CD4-positive, alpha-beta T cell (primary cell): ENCODE measurements around the gene RPL36A. TPM values are rescaled to one million over a fixed set of nuclear protein-coding genes. Genes with fewer than 3 reads are reported as not detected.

Source experiments
- ATAC-seq: fragments of 200-7000 bp; cut with Tn5 transposase; one replicate; pipeline ENCODE4 v1.10.0; 2022; ENCODE audit warnings: mild to moderate bottlenecking; ENCODE audit not compliant: poor library complexity
- CTCF ChIA-PET: fragments of 350-600 bp; sonication (Branson Sonifier 250); formaldehyde crosslinking; loops from one replicate; lab custom pipeline; 2021; ENCODE audit warnings: antibody characterized with exemption, inconsistent platforms; lab: Charles Lee
- POLR2A ChIA-PET: fragments of 350-600 bp; sonication (Branson Sonifier 250); formaldehyde crosslinking; loops from one replicate; lab custom pipeline; 2021; ENCODE audit warnings: antibody characterized with exemption, inconsistent platforms; lab: Charles Lee
- DNase-seq, 14 experiments: peaks; one replicate each; pipeline ENCODE4 v3.0.0-alpha.2; 2013 to 2020; ENCODE audit warnings: mixed read lengths in 2 of 14
- H3K27ac ChIP-seq, 2 donors: one replicate each; pipeline versions ENCODE4 v1.5.1 to v1.7.0; 2013; ENCODE audit warnings: low read length in 2 of 2, low read depth in 1 of 2, mild to moderate bottlenecking in 1 of 2
- H3K27me3 ChIP-seq, 2 experiments: 1 replicate in 1 of 2; 2 replicates in 1 of 2; pipeline versions ENCODE4 v1.6.1 to v1.7.0; 2013; ENCODE audit warnings: low read length in 2 of 2, control low read depth in 1 of 2, mild to moderate bottlenecking in 1 of 2, moderate library complexity in 1 of 2; ENCODE audit not compliant: insufficient read depth in 2 of 2, control insufficient read depth in 1 of 2
- H3K36me3 ChIP-seq: one replicate; pipeline ENCODE4 v1.6.1; 2013; ENCODE audit warnings: low read length, control low read depth; ENCODE audit not compliant: insufficient read depth
- H3K4me1 ChIP-seq: one replicate; pipeline ENCODE4 v1.6.1; 2013; ENCODE audit warnings: low read length, control low read depth; ENCODE audit not compliant: insufficient read depth
- H3K4me3 ChIP-seq: one replicate; pipeline ENCODE4 v1.5.1; 2013; ENCODE audit warnings: mild to moderate bottlenecking, low read length, moderate library complexity
- H3K9me3 ChIP-seq, 2 experiments: 1 replicate in 1 of 2; 2 replicates in 1 of 2; pipeline versions ENCODE4 v1.6.1 to v1.7.0; 2013; ENCODE audit warnings: low read length in 2 of 2, mild to moderate bottlenecking in 2 of 2, control low read depth in 1 of 2, moderate library complexity in 1 of 2; ENCODE audit not compliant: control insufficient read depth in 1 of 2, insufficient read depth in 1 of 2
- H3K27ac Mint-ChIP-seq: one replicate; pipeline ENCODE4 v1.8.0; 2020; ENCODE audit warnings: mixed read lengths
- H3K27me3 Mint-ChIP-seq: one replicate; pipeline ENCODE4 v1.8.0; 2021; ENCODE audit warnings: mixed read lengths
- H3K36me3 Mint-ChIP-seq: one replicate; pipeline ENCODE4 v1.8.0; 2021; ENCODE audit warnings: low read depth, mixed read lengths
- H3K4me1 Mint-ChIP-seq: one replicate; pipeline ENCODE4 v1.8.0; 2021; ENCODE audit warnings: low read depth, mixed read lengths
- H3K4me3 Mint-ChIP-seq: one replicate; pipeline ENCODE4 v1.8.0; 2020; ENCODE audit warnings: mild to moderate bottlenecking, mixed read lengths
- H3K9me3 Mint-ChIP-seq: one replicate; pipeline ENCODE4 v1.8.0; 2020; ENCODE audit warnings: mixed read lengths
- intact Hi-C, 2 experiments: fragments of 100-400 bp; cut with DNase I in 1 of 2; cut with micrococcal nuclease in 1 of 2; formaldehyde crosslinking; loops; one replicate each; pipeline versions ENCODE4 v1.15.1 to v1.9.0; 2023 to 2025; cut with DNase I, micrococcal nuclease
- total RNA-seq, 174 experiments: library from RNA in 2 of 174; stranded (reverse) in 2 of 174; gene quantifications; one replicate each; pipeline ENCODE4 v1.2.3 and lab custom pipeline; 2021 to 2026
- TF ChIP-seq, protein P1 (sequence below): fragments of 200-600 bp; IDR thresholded peaks from one replicate; pipeline ENCODE4 v1.8.0; 2022; ENCODE audit warnings: antibody characterized with exemption, mild to moderate bottlenecking

Gene RPL36A
- total RNA-seq, 2 experiments from 2014 or later, result 417 to 536 TPM

DNA sequence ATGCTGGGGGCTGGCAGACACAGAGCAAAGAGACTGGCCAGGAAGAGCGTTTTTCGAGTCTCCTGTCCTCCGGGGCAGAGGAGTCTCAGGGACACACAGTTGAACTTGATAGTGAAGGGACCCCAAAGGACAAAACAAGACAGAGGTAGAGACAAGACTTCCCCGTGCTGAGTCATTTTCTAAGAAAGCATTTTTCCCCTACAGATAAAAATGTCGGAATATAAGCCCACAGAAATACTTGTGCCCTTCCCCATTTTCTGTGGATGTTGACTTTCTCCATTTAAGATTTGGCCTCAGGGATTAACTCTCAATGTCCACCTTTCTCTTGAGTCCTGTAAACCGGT lies 4.3 kb upstream of the RPL36A start:
- peaks cover 8% of the 10 kb centered on the region for H3K36me3 Mint-ChIP-seq
- DNase-seq (no peak), ATAC-seq (no peak)
- Histone ChIP-seq H3K27me3 (no peaks in the 10 kb centered on the region), H3K4me1 (peaks cover 5% of the 10 kb centered on the region), H3K4me3 (no peak overlapping the region), H3K9me3 (no peaks in the 10 kb centered on the region), H3K36me3 (no peaks in the 10 kb centered on the region), H3K27ac (no peak overlapping the region)
- peaks cover 8% of the 10 kb centered on the region for H3K4me1 Mint-ChIP-seq
- ChIA-PET POLR2A (no interaction called here), CTCF (no interaction called here)
- no peaks in the 10 kb centered on the region for H3K27me3 Mint-ChIP-seq
- TF ChIP-seq, protein P1, sequence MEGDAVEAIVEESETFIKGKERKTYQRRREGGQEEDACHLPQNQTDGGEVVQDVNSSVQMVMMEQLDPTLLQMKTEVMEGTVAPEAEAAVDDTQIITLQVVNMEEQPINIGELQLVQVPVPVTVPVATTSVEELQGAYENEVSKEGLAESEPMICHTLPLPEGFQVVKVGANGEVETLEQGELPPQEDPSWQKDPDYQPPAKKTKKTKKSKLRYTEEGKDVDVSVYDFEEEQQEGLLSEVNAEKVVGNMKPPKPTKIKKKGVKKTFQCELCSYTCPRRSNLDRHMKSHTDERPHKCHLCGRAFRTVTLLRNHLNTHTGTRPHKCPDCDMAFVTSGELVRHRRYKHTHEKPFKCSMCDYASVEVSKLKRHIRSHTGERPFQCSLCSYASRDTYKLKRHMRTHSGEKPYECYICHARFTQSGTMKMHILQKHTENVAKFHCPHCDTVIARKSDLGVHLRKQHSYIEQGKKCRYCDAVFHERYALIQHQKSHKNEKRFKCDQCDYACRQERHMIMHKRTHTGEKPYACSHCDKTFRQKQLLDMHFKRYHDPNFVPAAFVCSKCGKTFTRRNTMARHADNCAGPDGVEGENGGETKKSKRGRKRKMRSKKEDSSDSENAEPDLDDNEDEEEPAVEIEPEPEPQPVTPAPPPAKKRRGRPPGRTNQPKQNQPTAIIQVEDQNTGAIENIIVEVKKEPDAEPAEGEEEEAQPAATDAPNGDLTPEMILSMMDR, result no peak
- intact Hi-C loops, result loop anchor here in 1 of 2 experiments (5.0 kb wide), 1 partner anchor 289 kb away; the partner anchor contains the start of gene CENPI
- no peak overlapping the region for H3K4me3 Mint-ChIP-seq
- no peaks in the 10 kb centered on the region for H3K9me3 Mint-ChIP-seq
- no peak overlapping the region for H3K27ac Mint-ChIP-seq

DNA sequence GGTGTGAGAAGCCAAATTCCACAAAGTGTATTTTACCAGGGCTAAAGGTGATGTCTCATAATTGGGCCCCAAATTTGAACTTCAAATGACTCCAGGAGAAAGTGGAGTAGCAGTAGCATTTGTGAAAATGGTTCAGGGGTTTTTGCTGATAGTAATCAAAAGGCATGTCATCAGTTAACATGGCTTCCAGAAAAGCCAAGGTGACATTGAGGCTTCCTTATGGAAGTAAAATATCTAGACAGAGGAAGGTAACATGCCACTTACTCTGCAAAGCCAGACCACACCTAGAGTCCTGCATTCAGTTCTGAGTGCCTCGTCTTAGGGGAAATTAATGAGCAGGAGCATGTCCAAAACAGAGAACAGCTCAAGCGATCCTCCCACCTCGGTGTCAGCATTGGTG lies 2.2 kb upstream of the RPL36A start:
- Histone ChIP-seq H3K9me3 (no peaks in the 10 kb centered on the region), H3K27ac (no peak overlapping the region), H3K4me1 (peaks cover 13% of the 10 kb centered on the region), H3K36me3 (peaks cover 14% of the 10 kb centered on the region), H3K27me3 (no peaks in the 10 kb centered on the region), H3K4me3 (no peak overlapping the region)
- Mint-ChIP-seq H3K4me1 (peaks cover 25% of the 10 kb centered on the region), H3K36me3 (peaks cover 26% of the 10 kb centered on the region), H3K27me3 (no peaks in the 10 kb centered on the region), H3K27ac (no peak overlapping the region), H3K4me3 (peak overlapping the region; percentile 7), H3K9me3 (no peaks in the 10 kb centered on the region)
- TF ChIP-seq, protein P1, result no peak
- DNase-seq (no peak), ATAC-seq (no peak)
- intact Hi-C loops, result loop anchor here in 1 of 2 experiments (5.0 kb wide), 1 partner anchor 291 kb away; the partner anchor contains the start of gene CENPI
- ChIA-PET POLR2A (no interaction called here), CTCF (no interaction called here)

- intact Hi-C loops, result loop anchor here in 1 of 2 experiments (2.0 to 5.0 kb wide), 4 partner anchors 15 to 575 kb away; partner anchors contain the start of genes GLA, TIMM8A and TRMT2B
- no peaks in the 10 kb centered on the region for H3K9me3 ChIP-seq
- Mint-ChIP-seq H3K9me3 (no peaks in the 10 kb centered on the region), H3K36me3 (peaks cover 37% of the 10 kb centered on the region), H3K27me3 (no peaks in the 10 kb centered on the region), H3K4me3 (peak overlapping the region; percentile 95), H3K4me1 (peaks cover 27% of the 10 kb centered on the region), H3K27ac (peak overlapping the region; percentile 95)
- TF ChIP-seq, protein P1, result no peak
- H3K4me1 ChIP-seq, result peaks cover 15% of the 10 kb centered on the region
- CTCF ChIA-PET, result no interaction called here
- peak overlapping the region; percentile 41 to 82 for H3K27ac ChIP-seq
- POLR2A ChIA-PET, result interaction anchor here (1.5 to 2.0 kb wide), 3 partner anchors 26 to 540 kb away, joined by 12 to 18 read pairs (median 18); partner anchors contain the start of genes TIMM8A and ZMAT1
- DNase-seq, result no peak
- H3K36me3 ChIP-seq, result peaks cover 22% of the 10 kb centered on the region
- no peaks in the 10 kb centered on the region for H3K27me3 ChIP-seq
- ATAC-seq, result no peak
- peak overlapping the region; percentile 71 for H3K4me3 ChIP-seq
Measured at GRCh38 chrX:101391831-101392230, 1.0 kb downstream of the RPL36A start.
